HCT116 (cell line): Measurements from ENCODE around the gene ST3GAL3. TPM values are rescaled to one million over a fixed set of nuclear protein-coding genes. Genes with fewer than 3 reads are reported as not detected.

Experiments used
- ATAC-seq: fragments of 200-7000 bp; cut with Tn5 transposase; 2 replicates; pipeline ENCODE4 v1.9.1; 2020; ENCODE audit warnings: mild to moderate bottlenecking, moderate library complexity
- BruUV-seq: library from RNA; stranded (reverse); fragments of 400-500 nt; replicated peaks from 2 replicates; lab custom pipeline; 2021; lab: Mats Ljungman, UMichigan
- CTCF ChIA-PET: fragments of 300-600 bp; sonication (Branson Sonifier 250); formaldehyde crosslinking; loops from one replicate; lab custom pipeline; 2021; ENCODE audit warnings: antibody characterized with exemption; lab: Charles Lee
- POLR2A ChIA-PET: fragments of 300-600, 350-600 bp; sonication (Branson Sonifier 250); formaldehyde crosslinking; loops from one replicate; lab custom pipeline; 2021; ENCODE audit warnings: antibody characterized with exemption; lab: Charles Lee
- RAD21 ChIA-PET, 2 experiments: fragments of 300-600 bp; sonication (Branson Sonifier 250); formaldehyde crosslinking; loops; one replicate each; lab custom pipeline; 2023; ENCODE audit warnings: low total read pairs in 2 of 2; ENCODE audit not compliant: uncharacterized antibody in 2 of 2, unreplicated experiment in 2 of 2, low non-redundant PET in 1 of 2; lab: Charles Lee
- DNase-seq: peaks from one replicate; pipeline ENCODE4 v3.0.0-alpha.2; 2010; ENCODE audit warnings: low read depth, low spot score
- H2AFZ ChIP-seq: fragments of 200-600 bp; shearing (Covaris generic), sonication (generic); 2 replicates; pipeline ENCODE4 v1.6.1; 2017; ENCODE audit warnings: low read depth, mixed run types, mixed read lengths, antibody characterized with exemption, low read length; ENCODE audit not compliant: poor library complexity, severe bottlenecking
- H3K27ac ChIP-seq: 2 replicates; pipeline ENCODE4 v1.5.1; 2012; ENCODE audit warnings: low read depth, low read length
- H3K27me3 ChIP-seq: fragments of 200-600 bp; sonication (generic); 2 replicates; pipeline ENCODE4 v1.6.1; 2016; ENCODE audit warnings: mixed run types, low read length, mixed read lengths; ENCODE audit not compliant: insufficient read depth
- H3K36me3 ChIP-seq, 2 experiments: fragments of 200-500 bp in 1 of 2; fragments of 200-600 bp in 1 of 2; sonication (Bioruptor generic) in 1 of 2; sonication (generic) in 1 of 2; 2 replicates each; pipeline versions ENCODE4 v1.5.1 to v1.6.1; 2014 to 2016; ENCODE audit warnings: low read length in 2 of 2, inconsistent platforms in 1 of 2, mixed read lengths in 1 of 2, mixed run types in 1 of 2; ENCODE audit not compliant: insufficient read depth in 2 of 2, control insufficient read depth in 1 of 2
- H3K4me1 ChIP-seq, 2 experiments: fragments of 200-600 bp in 1 of 2; sonication (generic) in 1 of 2; 2 replicates each; pipeline versions ENCODE4 v1.5.1 to v1.6.1; 2012 to 2017; ENCODE audit warnings: low read length in 2 of 2, inconsistent platforms in 1 of 2, mild to moderate bottlenecking in 1 of 2, mixed read lengths in 1 of 2, mixed run types in 1 of 2, moderate library complexity in 1 of 2; ENCODE audit not compliant: insufficient read depth in 2 of 2, control insufficient read depth in 1 of 2
- H3K4me2 ChIP-seq: fragments of 200-600 bp; sonication (generic); 2 replicates; pipeline ENCODE4 v1.6.1; 2017; ENCODE audit warnings: mixed run types, low read length, mixed read lengths
- H3K4me3 ChIP-seq, 2 experiments: fragments of 200-600 bp in 1 of 2; sonication (generic) in 1 of 2; replicated peaks in 1 of 2; 2 replicates each; pipeline ENCODE4 v1.5.1; 2011 to 2016; ENCODE audit warnings: low read length in 2 of 2, control low read depth in 1 of 2, low read depth in 1 of 2, mild to moderate bottlenecking in 1 of 2, mixed read lengths in 1 of 2, mixed run types in 1 of 2
- H3K79me2 ChIP-seq: fragments of 200-600 bp; sonication (generic); 2 replicates; pipeline ENCODE4 v1.6.1; 2017; ENCODE audit warnings: mild to moderate bottlenecking, mixed run types, low read length, moderate library complexity, mixed read lengths; ENCODE audit not compliant: insufficient read depth
- H3K9ac ChIP-seq: fragments of 200-600 bp; sonication (generic); 2 replicates; pipeline ENCODE4 v1.6.1; 2016; ENCODE audit warnings: low read length, mixed read lengths
- H3K9me2 ChIP-seq: fragments of 200-600 bp; sonication (generic), shearing (Covaris generic); 2 replicates; pipeline ENCODE4 v1.6.1; 2017; ENCODE audit warnings: mixed run types, mild to moderate bottlenecking, moderate library complexity; ENCODE audit not compliant: insufficient read depth
- H3K9me3 ChIP-seq, 2 experiments: fragments of 200-500 bp in 1 of 2; fragments of 200-600 bp in 1 of 2; sonication (Bioruptor generic) in 1 of 2; sonication (generic) in 1 of 2; 2 replicates each; pipeline ENCODE4 v1.6.1; 2014 to 2017; ENCODE audit warnings: low read length in 2 of 2, mixed read lengths in 2 of 2, inconsistent platforms in 1 of 2, low read depth in 1 of 2, mild to moderate bottlenecking in 1 of 2, mixed run types in 1 of 2, moderate library complexity in 1 of 2; ENCODE audit not compliant: control insufficient read depth in 1 of 2, insufficient read depth in 1 of 2
- H4K20me1 ChIP-seq: fragments of 200-600 bp; sonication (generic), shearing (Covaris generic); 2 replicates; pipeline ENCODE4 v1.6.1; 2017; ENCODE audit warnings: mixed run types, mild to moderate bottlenecking, moderate library complexity; ENCODE audit not compliant: insufficient read depth
- ATF3 ChIP-seq: IDR thresholded peaks from 2 replicates; pipeline ENCODE4 v1.6.1; 2012
- CBX3 ChIP-seq: IDR thresholded peaks from 2 replicates; pipeline ENCODE4 v1.6.1; 2012; ENCODE audit warnings: low read depth
- CTCF ChIP-seq, 3 experiments: fragments of 200-600 bp in 1 of 3; sonication (generic) in 1 of 3; IDR thresholded peaks in 2 of 3; conservative IDR thresholded peaks in 1 of 3; 2 replicates each; pipeline ENCODE4 v1.5.1; 2012 to 2017; ENCODE audit warnings: low read depth in 2 of 3, low read length in 2 of 3, antibody characterized with exemption in 1 of 3, borderline replicate concordance in 1 of 3, control low read depth in 1 of 3, mild to moderate bottlenecking in 1 of 3, mixed read lengths in 1 of 3, mixed run types in 1 of 3, moderate library complexity in 1 of 3; ENCODE audit not compliant: insufficient read depth in 1 of 3
- EZH2 ChIP-seq: fragments of 200-600 bp; sonication (generic); IDR thresholded peaks from 2 replicates; pipeline ENCODE4 v1.6.1; 2017; ENCODE audit warnings: antibody characterized with exemption, mixed run types
- EZH2phosphoT487 ChIP-seq: fragments of 200-600 bp; IDR thresholded peaks from 2 replicates; pipeline ENCODE4 v1.6.1; 2018; ENCODE audit warnings: antibody characterized with exemption, borderline replicate concordance
- MAX ChIP-seq: IDR thresholded peaks from 2 replicates; pipeline ENCODE4 v1.6.1; 2012
- RAD21 ChIP-seq: IDR thresholded peaks from 2 replicates; pipeline ENCODE4 v1.6.1; 2012; ENCODE audit warnings: low read depth, mild to moderate bottlenecking
- SP1 ChIP-seq: IDR thresholded peaks from 2 replicates; pipeline ENCODE4 v1.6.1; 2012; ENCODE audit warnings: low read depth
- SRF ChIP-seq: IDR thresholded peaks from 2 replicates; pipeline ENCODE4 v1.6.1; 2012; ENCODE audit warnings: low read depth
- YY1 ChIP-seq: IDR thresholded peaks from 2 replicates; pipeline ENCODE4 v1.6.1; 2011; ENCODE audit warnings: low read length, low read depth, moderate library complexity, mild to moderate bottlenecking; ENCODE audit not compliant: insufficient replicate concordance; ENCODE audit errors: extremely low read depth
- ZBTB33 ChIP-seq: IDR thresholded peaks from 2 replicates; pipeline ENCODE4 v1.6.1; 2011; ENCODE audit warnings: mild to moderate bottlenecking, low read length, moderate library complexity; ENCODE audit not compliant: insufficient replicate concordance; ENCODE audit errors: extremely low read depth
- ZFX ChIP-seq: fragments of 450-650 bp; IDR thresholded peaks from 2 replicates; pipeline ENCODE4 v1.6.1; 2017
- ZNF274 ChIP-seq: fragments of 200-500 bp; sonication (Bioruptor generic); IDR thresholded peaks from 2 replicates; pipeline ENCODE4 v1.6.1; 2014; ENCODE audit warnings: mild to moderate bottlenecking, low read depth, low read length, inconsistent platforms
- intact Hi-C: fragments of 100-400 bp; cut with micrococcal nuclease; formaldehyde crosslinking; loops from 2 replicates; pipeline ENCODE4 v1.10.0; 2022
- total RNA-seq: library from RNA; stranded (reverse); gene quantifications from one replicate; pipeline ENCODE4 v1.2.1, GENCODE V29; 2021; ENCODE audit not compliant: unreplicated experiment

ST3GAL3 gene
- total RNA-seq, 1 experiment from 2014 or later = 7.2 TPM

GRCh38 chr1:43880604-43881003 lies 173.3 kb downstream of the ST3GAL3 start:
- no peaks in the 10 kb centered on the region for H4K20me1 ChIP-seq
- ChIA-PET POLR2A (no interaction called here), RAD21 (interaction anchor here in 1 of 2 experiments (0.7 kb wide), 1 partner anchor 168 kb away, joined by 4 read pairs; no protein-coding TSS in a partner anchor), CTCF (no interaction called here)
- H3K27me3 ChIP-seq = no peaks in the 10 kb centered on the region
- no peak overlapping the region for H3K27ac ChIP-seq
- no peak for DNase-seq
- TF ChIP-seq ZNF274 (no peak), YY1 (no peak), EZH2phosphoT487 (no peak), MAX (no peak), CTCF (IDR thresholded peaks at IDR 0.05 in 2 of 3, conservative IDR thresholded peaks at IDR 0.05 in 1 of 3; ENCODE audit: borderline replicate concordance in 1 of 3, insufficient read depth in 1 of 3, low read depth in 2 of 3, low read length in 2 of 3) (no peak), SP1 (no peak), ZFX (no peak), SRF (no peak), ZBTB33 (no peak), EZH2 (no peak), ATF3 (no peak), RAD21 (no peak), CBX3 (no peak)
- H3K9me2 ChIP-seq = no peaks in the 10 kb centered on the region
- no peak overlapping the region for H2AFZ ChIP-seq
- no peaks in the 10 kb centered on the region for H3K79me2 ChIP-seq
- no peak overlapping the region for H3K9ac ChIP-seq
- H3K4me2 ChIP-seq = no peak overlapping the region; the same call in 1 of the 2 replicates
- no peak for ATAC-seq
- no TSS peak for BruUV-seq
- peaks cover 17 to 69% of the 10 kb centered on the region in 2 experiments for H3K4me1 ChIP-seq
- no peaks in the 10 kb centered on the region for H3K36me3 ChIP-seq
- H3K4me3 ChIP-seq = no peak overlapping the region
- H3K9me3 ChIP-seq = no peaks in the 10 kb centered on the region
- intact Hi-C loops = no loop called here
